DOHH2 (cell line): ENCODE measurements around the gene TMEM273.

ENCODE experiments used
- H3F3A ChIP-seq: fragments of 200-600 bp; sonication (generic), shearing (Covaris generic); 2 replicates; pipeline ENCODE4 v1.6.0; 2016; ENCODE audit warnings: antibody characterized with exemption, mild to moderate bottlenecking; ENCODE audit not compliant: control insufficient read depth, insufficient read depth
- H3K27ac ChIP-seq: fragments of 200-600 bp; sonication (generic); 2 replicates; pipeline ENCODE4 v1.5.1; 2014; ENCODE audit warnings: low read depth, mild to moderate bottlenecking, low read length, moderate library complexity
- H3K27me3 ChIP-seq: fragments of 200-600 bp; sonication (generic); 2 replicates; pipeline ENCODE4 v1.6.1; 2014; ENCODE audit warnings: mild to moderate bottlenecking, low read length, mixed read lengths; ENCODE audit not compliant: control insufficient read depth
- H3K36me3 ChIP-seq: fragments of 200-600 bp; sonication (generic); 2 replicates; pipeline ENCODE4 v1.6.1; 2014; ENCODE audit warnings: mild to moderate bottlenecking, low read length, moderate library complexity, mixed read lengths; ENCODE audit not compliant: control insufficient read depth
- H3K4me1 ChIP-seq: fragments of 200-600 bp; sonication (generic); 2 replicates; pipeline ENCODE4 v1.6.1; 2014; ENCODE audit warnings: mild to moderate bottlenecking, low read length, mixed read lengths; ENCODE audit not compliant: control insufficient read depth
- H3K4me2 ChIP-seq: fragments of 200-600 bp; sonication (generic); 2 replicates; pipeline ENCODE4 v1.6.0; 2014; ENCODE audit warnings: mild to moderate bottlenecking, low read length, moderate library complexity
- H3K4me3 ChIP-seq: fragments of 200-600 bp; sonication (generic); 2 replicates; pipeline ENCODE4 v1.5.1; 2014; ENCODE audit warnings: mild to moderate bottlenecking, low read length, mixed read lengths
- H3K79me2 ChIP-seq: fragments of 200-600 bp; sonication (generic); 2 replicates; pipeline ENCODE4 v1.6.1; 2014; ENCODE audit warnings: mild to moderate bottlenecking, low read length, mixed read lengths; ENCODE audit not compliant: control insufficient read depth
- H3K9me2 ChIP-seq: fragments of 200-600 bp; sonication (generic); replicated peaks from 2 replicates; pipeline ENCODE4 v1.6.1; 2014; ENCODE audit warnings: mild to moderate bottlenecking, low read length, mixed read lengths; ENCODE audit not compliant: control insufficient read depth
- H3K9me3 ChIP-seq: fragments of 200-600 bp; sonication (generic); 2 replicates; pipeline ENCODE4 v1.6.1; 2014; ENCODE audit warnings: antibody characterized with exemption, low read length, mixed read lengths; ENCODE audit not compliant: control insufficient read depth, insufficient read depth
- H4K20me1 ChIP-seq: fragments of 200-600 bp; sonication (generic); 2 replicates; pipeline ENCODE4 v1.6.0; 2014; ENCODE audit warnings: low read depth, mild to moderate bottlenecking, antibody characterized with exemption, low read length, moderate library complexity; ENCODE audit not compliant: control insufficient read depth, insufficient read depth
- CTCF ChIP-seq: fragments of 200-600 bp; sonication (generic); IDR thresholded peaks from one replicate; pipeline ENCODE4 v1.5.1; 2014; ENCODE audit warnings: antibody characterized with exemption, mild to moderate bottlenecking, low read depth, low read length; ENCODE audit not compliant: poor library complexity, severe bottlenecking
- EZH2phosphoT487 ChIP-seq: fragments of 200-600 bp; sonication (generic); IDR thresholded peaks from 2 replicates; pipeline ENCODE4 v1.6.1; 2017; ENCODE audit warnings: borderline replicate concordance, mild to moderate bottlenecking, antibody characterized with exemption, low read length, moderate library complexity, mixed read lengths

Gene TMEM273

GRCh38 chr10:49111320-49111698 lies 76.9 kb downstream of the TMEM273 start:
- H3K9me2 ChIP-seq: no peaks in the 10 kb centered on the region
- no peak for TF ChIP-seq CTCF
- TF ChIP-seq EZH2phosphoT487: no peak
- no peaks in the 10 kb centered on the region for H4K20me1 ChIP-seq
- no peaks in the 10 kb centered on the region for H3K36me3 ChIP-seq
- H3K27ac ChIP-seq: no peak overlapping the region
- no peaks in the 10 kb centered on the region for H3F3A ChIP-seq
- no peak overlapping the region for H3K4me2 ChIP-seq
- no peaks in the 10 kb centered on the region; the same call in 1 of the 2 replicates for H3K27me3 ChIP-seq
- no peak overlapping the region for H3K4me3 ChIP-seq
- H3K4me1 ChIP-seq: no peaks in the 10 kb centered on the region
- H3K79me2 ChIP-seq: no peaks in the 10 kb centered on the region
- H3K9me3 ChIP-seq: no peaks in the 10 kb centered on the region

GRCh38 chr10:49110684-49111319 lies 77.4 kb downstream of the TMEM273 start:
- no peaks in the 10 kb centered on the region for H4K20me1 ChIP-seq
- no peaks in the 10 kb centered on the region; the same call in 1 of the 2 replicates for H3K27me3 ChIP-seq
- no peak overlapping the region for H3K4me3 ChIP-seq
- no peaks in the 10 kb centered on the region for H3K9me2 ChIP-seq
- no peaks in the 10 kb centered on the region for H3K4me1 ChIP-seq
- H3K79me2 ChIP-seq: no peaks in the 10 kb centered on the region
- no peaks in the 10 kb centered on the region for H3K36me3 ChIP-seq
- no peak overlapping the region for H3K27ac ChIP-seq
- no peak for TF ChIP-seq EZH2phosphoT487
- TF ChIP-seq CTCF: no peak
- H3K9me3 ChIP-seq: no peaks in the 10 kb centered on the region
- no peaks in the 10 kb centered on the region for H3F3A ChIP-seq
- no peak overlapping the region for H3K4me2 ChIP-seq

- no peaks in the 10 kb centered on the region for H3K4me1 ChIP-seq
- H3K9me3 ChIP-seq: no peaks in the 10 kb centered on the region
- no peaks in the 10 kb centered on the region; the same call in 1 of the 2 replicates for H3K27me3 ChIP-seq
- no peaks in the 10 kb centered on the region for H4K20me1 ChIP-seq
- no peaks in the 10 kb centered on the region for H3K36me3 ChIP-seq
- H3K4me2 ChIP-seq: no peak overlapping the region
- TF ChIP-seq CTCF (no peak), EZH2phosphoT487 (no peak)
- H3K9me2 ChIP-seq: no peaks in the 10 kb centered on the region
- H3K27ac ChIP-seq: no peak overlapping the region
- H3K79me2 ChIP-seq: no peaks in the 10 kb centered on the region
- H3K4me3 ChIP-seq: no peak overlapping the region
- H3F3A ChIP-seq: no peaks in the 10 kb centered on the region
Observed at GRCh38 chr10:49109669-49110340, 78.4 kb downstream of the TMEM273 start.
